Vagina (tissue), 2 donors: Measurements from ENCODE around the gene ZNF436.

Experiments
- CTCF ChIP-seq, 3 experiments: fragments of 450-650 bp in 2 of 3; fragments of 200-600 bp in 1 of 3; sonication (generic) in 1 of 3; IDR thresholded peaks; one replicate each; pipeline ENCODE4 v1.5.1; 2017 to 2019; ENCODE audit warnings: antibody characterized with exemption in 3 of 3, mild to moderate bottlenecking in 2 of 3, moderate library complexity in 2 of 3
- POLR2A ChIP-seq, 2 donors: fragments of 450-650 bp; IDR thresholded peaks; one replicate each; pipeline ENCODE4 v1.6.1; 2017; ENCODE audit warnings: antibody characterized with exemption in 2 of 2, mild to moderate bottlenecking in 2 of 2, moderate library complexity in 2 of 2

DNA sequence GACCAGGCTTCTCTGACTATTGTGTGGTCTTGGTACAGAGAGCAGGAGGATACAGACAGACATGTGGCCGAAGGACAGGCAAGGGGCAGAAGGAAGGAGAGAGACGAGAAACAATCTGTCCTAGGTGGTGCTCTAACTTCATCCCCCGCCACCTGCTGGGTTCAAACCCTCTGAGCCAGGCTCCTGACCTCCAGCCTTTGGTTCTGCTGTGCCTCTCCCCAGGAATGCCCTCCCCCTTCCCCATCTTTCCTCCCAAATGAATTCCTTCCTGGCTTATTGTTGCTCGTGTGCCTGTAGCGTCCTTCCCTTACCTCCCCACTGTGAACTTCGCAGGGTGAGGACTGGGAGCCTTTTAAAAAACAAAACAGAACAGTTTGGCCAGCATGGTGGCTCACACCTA lies 49.5 kb upstream of the ZNF436 start:
- TF ChIP-seq CTCF (IDR thresholded peaks at IDR 0.05) (no peak), POLR2A (IDR thresholded peaks at IDR 0.05) (no peak)
